K562 (cell line): ENCODE results near the gene OR2V2. TPM values are rescaled to one million over a fixed set of nuclear protein-coding genes. Genes with fewer than 3 reads are reported as not detected.

Experiments
- BRF2 ChIP-seq: IDR thresholded peaks from 3 replicates; pipeline ENCODE4 v1.6.1; 2011; ENCODE audit warnings: borderline replicate concordance, mild to moderate bottlenecking; ENCODE audit not compliant: insufficient read length, insufficient read depth
- CEBPG ChIP-seq, 3 experiments: fragments of 200-800 bp in 1 of 3; sonication (Bioruptor generic) in 1 of 3; sonication (generic) in 1 of 3; formaldehyde crosslinking in 1 of 3; IDR thresholded peaks in 2 of 3; conservative IDR thresholded peaks in 1 of 3; 2 replicates each; pipeline versions ENCODE4 v1.6.1 to v1.8.0; 2016 to 2022; ENCODE audit warnings: missing compliant biosample characterization in 2 of 3, missing genetic modification characterization in 2 of 3, mild to moderate bottlenecking in 1 of 3, missing genetic modification reagents in 1 of 3
- ELF4 ChIP-seq: fragments of 450-650 bp; formaldehyde crosslinking; IDR thresholded peaks from 2 replicates; pipeline ENCODE4 v1.4.0; 2022; ENCODE audit warnings: missing genetic modification characterization
- EP400 ChIP-seq: fragments of 450-650 bp; IDR thresholded peaks from 2 replicates; pipeline ENCODE4 v1.6.1; 2017; ENCODE audit warnings: antibody characterized with exemption, mild to moderate bottlenecking, moderate library complexity
- FOXJ2 ChIP-seq: fragments of 200-800 bp; sonication (Bioruptor generic); IDR thresholded peaks from 2 replicates; pipeline ENCODE4 v1.6.1; 2016; ENCODE audit warnings: missing genetic modification characterization, missing compliant biosample characterization
- FOXM1 ChIP-seq, 2 experiments: fragments of 450-650 bp in 1 of 2; sonication (generic) in 1 of 2; formaldehyde crosslinking in 1 of 2; IDR thresholded peaks; 2 replicates each; pipeline versions ENCODE4 v1.6.1 to v1.9.0; 2017 to 2022; ENCODE audit warnings: low read depth in 2 of 2, mild to moderate bottlenecking in 2 of 2, missing genetic modification reagents in 1 of 2, moderate library complexity in 1 of 2
- HDAC2 ChIP-seq: fragments of 450-650 bp; IDR thresholded peaks from 2 replicates; pipeline ENCODE4 v1.6.1; 2016; ENCODE audit warnings: mild to moderate bottlenecking
- JUND ChIP-seq, 2 experiments: IDR thresholded peaks; 2 replicates in 1 of 2; 3 replicates in 1 of 2; pipeline ENCODE4 v1.6.1; 2011; ENCODE audit warnings: borderline replicate concordance in 2 of 2, low read depth in 2 of 2, low read length in 2 of 2, improper control_type of control experiment in 1 of 2, missing biosample characterization in 1 of 2, missing genetic modification characterization in 1 of 2, missing genetic modification reagents in 1 of 2
- KDM1A ChIP-seq, 2 experiments: fragments of 450-650 bp; IDR thresholded peaks; 2 replicates each; pipeline ENCODE4 v1.6.1; 2016; ENCODE audit warnings: mild to moderate bottlenecking in 2 of 2
- KLF10 ChIP-seq: fragments of 250-450 bp; sonication (Bioruptor Pico); IDR thresholded peaks from 2 replicates; pipeline ENCODE4 v1.6.1; 2021; ENCODE audit warnings: matching md5 sums
- NUFIP1 ChIP-seq: fragments of 450-650 bp; IDR thresholded peaks from 2 replicates; pipeline ENCODE4 v1.6.1; 2018; ENCODE audit not compliant: partially characterized antibody
- PCBP1 ChIP-seq: fragments of 200-400 bp; formaldehyde crosslinking; IDR thresholded peaks from 2 replicates; pipeline ENCODE4 v1.6.1; 2018; ENCODE audit warnings: mild to moderate bottlenecking, low read depth, low read length; ENCODE audit not compliant: poor library complexity, severe bottlenecking
- PRMT5 ChIP-seq: sonication (generic); formaldehyde crosslinking; IDR thresholded peaks from 2 replicates; pipeline ENCODE4 v1.5.0; 2020; ENCODE audit warnings: missing genetic modification reagents
- RBBP5 ChIP-seq: fragments of 200-600 bp; sonication (generic); IDR thresholded peaks from 2 replicates; pipeline ENCODE4 v1.6.1; 2012; ENCODE audit warnings: borderline replicate concordance, mild to moderate bottlenecking, low read length, control low read depth, inconsistent platforms; ENCODE audit not compliant: insufficient read depth, poor library complexity, severe bottlenecking
- SMAD1 ChIP-seq: fragments of 150-350 bp; IDR thresholded peaks from 2 replicates; pipeline ENCODE4 v1.6.1; 2014; ENCODE audit warnings: low read length, low read depth; ENCODE audit not compliant: partially characterized antibody
- SMARCE1 ChIP-seq: fragments of 450-650 bp; IDR thresholded peaks from 2 replicates; pipeline ENCODE4 v1.7.1; 2016; ENCODE audit warnings: mild to moderate bottlenecking
- TEAD2 ChIP-seq: fragments of 450-650 bp; IDR thresholded peaks from 2 replicates; pipeline ENCODE4 v1.6.1; 2016; ENCODE audit warnings: missing genetic modification characterization, control low read depth, missing compliant biosample characterization
- THRA ChIP-seq: fragments of 450-650 bp; IDR thresholded peaks from 2 replicates; pipeline ENCODE4 v1.6.1; 2017; ENCODE audit warnings: mild to moderate bottlenecking, moderate library complexity
- XRCC4 ChIP-seq: IDR thresholded peaks from one replicate; pipeline ENCODE4 v1.6.1; 2011; ENCODE audit not compliant: insufficient read depth, insufficient read length; ENCODE audit errors: extremely low read depth
- ZBTB34 ChIP-seq: fragments of 250-450 bp; sonication (Bioruptor Pico); IDR thresholded peaks from 2 replicates; pipeline ENCODE4 v1.8.0; 2021; ENCODE audit warnings: mild to moderate bottlenecking, moderate library complexity
- ZBTB7A ChIP-seq: IDR thresholded peaks from 2 replicates; pipeline ENCODE4 v1.6.1; 2011; ENCODE audit warnings: low read depth, mild to moderate bottlenecking, low read length, moderate library complexity, borderline replicate concordance; ENCODE audit not compliant: control insufficient read depth
- ZBTB8A ChIP-seq: fragments of 450-650 bp; IDR thresholded peaks from 2 replicates; pipeline ENCODE4 v1.6.1; 2018; ENCODE audit warnings: mild to moderate bottlenecking, moderate library complexity; ENCODE audit not compliant: partially characterized antibody
- ZNF12 ChIP-seq: sonication (generic); formaldehyde crosslinking; IDR thresholded peaks from 2 replicates; pipeline ENCODE4 v1.4.0; 2020; ENCODE audit warnings: mild to moderate bottlenecking, missing genetic modification reagents
- ZNF24 ChIP-seq: fragments of 450-650 bp; IDR thresholded peaks from 2 replicates; pipeline ENCODE4 v1.6.1; 2016
- polyA plus RNA-seq, 8 experiments: library from polyadenylated mRNA; depleted of rRNA in 4 of 8; stranded (reverse) in 5 of 8; unstranded in 3 of 8; fragments of >200 nt; fragmentation: Nextera tagmentation in 2 of 8; fragmentation: Illumina TruSeq in 1 of 8; extraction: Ambion mirVana in 2 of 8; extraction: Trizol in 1 of 8; gene quantifications; 2 replicates each; pipeline versions ENCODE4 v1.2.1 to v1.2.3, GENCODE V29; 2011 to 2014; ENCODE audit warnings: inconsistent platforms in 1 of 8, missing spikeins in 1 of 8
- total RNA-seq, 7 experiments: library from RNA; depleted of rRNA in 6 of 7; stranded (reverse); fragments of >200 nt in 6 of 7; fragmentation: Illumina TruSeq in 2 of 7; extraction: Trizol in 2 of 7; gene quantifications; 2 replicates each; pipeline versions ENCODE4 v1.2.1 to v1.2.3, GENCODE V29; 2011 to 2021; ENCODE audit warnings: low replicate concordance in 1 of 7

OR2V2 gene
- total and polyA plus RNA-seq, 9 of the 15 experiments (the other 6 are each of a cell fraction or from before 2014, with no cell fraction given): 0.01 TPM; not detected in 8

- TF ChIP-seq THRA (no peak), TEAD2 (tag) (no peak), ZNF12 (no peak), RBBP5 (no peak), CEBPG (CRISPR knock-in tag; IDR thresholded peaks at IDR 0.05) (no peak), CEBPG (tag; conservative IDR thresholded peaks at IDR 0.05 in 1 of 2, IDR thresholded peaks at IDR 0.05 in 1 of 2) (no peak), JUND (IDR thresholded peaks at IDR 0.05; ENCODE audit: borderline replicate concordance, low read depth, low read length) (no peak), JUND (tag; IDR thresholded peaks at IDR 0.05; ENCODE audit: borderline replicate concordance, low read depth, low read length) (no peak), XRCC4 (no peak), BRF2 (no peak), KLF10 (CRISPR knock-in tag) (no peak), FOXM1 (IDR thresholded peaks at IDR 0.05; ENCODE audit: low read depth) (no peak), FOXM1 (CRISPR knock-in tag; IDR thresholded peaks at IDR 0.05; ENCODE audit: low read depth) (no peak), HDAC2 (peak; percentile 80), SMARCE1 (0 out of 2 replicates have a peak, but pooled peaks have one; percentile 59), ZBTB8A (no peak), ZNF24 (no peak), ZBTB7A (peak; percentile 95), KDM1A (IDR thresholded peaks at IDR 0.05) (no peak), PCBP1 (no peak), EP400 (no peak), FOXJ2 (tag) (no peak), PRMT5 (CRISPR knock-in tag) (no peak), ELF4 (CRISPR knock-in tag) (no peak), ZBTB34 (CRISPR knock-in tag) (no peak), SMAD1 (no peak), NUFIP1 (no peak)
Measured at GRCh38 chr5:181190711-181191525, 43.5 kb downstream of the OR2V2 start (continued).
